B cell (primary cell): ENCODE measurements around the gene GSTM5.

ENCODE experiments used
- CTCF ChIP-seq: fragments of 200-600 bp; IDR thresholded peaks from one replicate; pipeline ENCODE4 v1.8.0; 2022; ENCODE audit warnings: antibody characterized with exemption, mild to moderate bottlenecking
- EZH2 ChIP-seq: IDR thresholded peaks from 2 replicates; pipeline ENCODE4 v1.6.1; 2012; ENCODE audit warnings: borderline replicate concordance, low read depth, mild to moderate bottlenecking, moderate library complexity, low read length; ENCODE audit not compliant: insufficient read depth, poor library complexity, severe bottlenecking

- no peak for TF ChIP-seq EZH2
- TF ChIP-seq CTCF: no peak
These were observed 53.4 kb downstream of the GSTM5 start for GRCh38 chr1:109765483-109765815.
